Measurements from ENCODE around the gene RELN. TPM values are rescaled to one million over a fixed set of nuclear protein-coding genes. Genes with fewer than 3 reads are reported as not detected.

RELN gene
- total and polyA plus RNA-seq, 10 donors, result 0.03 to 7.6 (median 1.0) TPM

DNA sequence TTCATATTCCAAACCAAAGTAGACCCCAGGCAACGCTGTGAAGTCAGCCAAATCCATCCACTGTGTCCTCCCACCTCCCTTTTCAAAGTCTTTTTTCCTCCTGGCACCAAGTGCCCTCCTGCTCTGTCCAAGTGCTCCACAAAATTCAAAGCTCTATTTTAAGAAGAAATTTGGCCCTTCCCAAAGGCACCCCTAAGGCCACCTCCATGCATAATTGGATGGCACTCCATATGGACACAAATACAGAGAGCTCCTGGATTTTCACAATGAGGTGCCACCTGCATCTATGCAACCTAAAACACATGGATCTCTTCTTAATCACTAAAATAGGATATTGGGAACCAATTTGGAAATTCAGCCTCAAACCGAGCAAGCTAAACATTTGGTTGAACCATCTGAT lies 121.6 kb downstream of the RELN start:
- DNase-seq, result no peak
- peaks cover 0 to 5% (median 0%) of the 10 kb centered on the region in 7 donors for H3K27me3 ChIP-seq (replicated peaks in 1 of 7)
- H3K4me1 ChIP-seq, result no peaks in the 10 kb centered on the region
- no peaks in the 10 kb centered on the region for H3K36me3 ChIP-seq
- TF ChIP-seq POLR2A (IDR thresholded peaks at IDR 0.05), result no peak
- no peak for TF ChIP-seq CTCF (IDR thresholded peaks at IDR 0.05 in 8 of 11, conservative IDR thresholded peaks at IDR 0.05 in 3 of 11)
- no peak for TF ChIP-seq POLR2AphosphoS5 (IDR thresholded peaks at IDR 0.05)
- intact Hi-C loops (cut with DNase I; ENCODE audit: low total_unique reads), result no loop called here
- H3K4me3 ChIP-seq, result no peak overlapping the region
- H3K9me3 ChIP-seq, result no peaks in the 10 kb centered on the region
- WGBS, 5 donors, result 64 to 88% (median 74%) methylated on average over 2 of the region's 2 CpGs
- no peak overlapping the region for H3K27ac ChIP-seq

GRCh38 chr7:103866919-103867318 lies 122.5 kb downstream of the RELN start:
- no peak for TF ChIP-seq CTCF (IDR thresholded peaks at IDR 0.05 in 8 of 11, conservative IDR thresholded peaks at IDR 0.05 in 3 of 11)
- no peak for TF ChIP-seq POLR2AphosphoS5 (IDR thresholded peaks at IDR 0.05)
- no peak for TF ChIP-seq POLR2A (IDR thresholded peaks at IDR 0.05)
- H3K9me3 ChIP-seq, result no peaks in the 10 kb centered on the region
- no peak overlapping the region for H3K27ac ChIP-seq
- intact Hi-C loops (cut with DNase I; ENCODE audit: low total_unique reads), result no loop called here
- no peaks in the 10 kb centered on the region for H3K4me1 ChIP-seq
- peaks cover 0 to 5% (median 0%) of the 10 kb centered on the region in 7 donors for H3K27me3 ChIP-seq (replicated peaks in 1 of 7)
- no peak for DNase-seq
- H3K36me3 ChIP-seq, result no peaks in the 10 kb centered on the region
- WGBS, 5 donors, result 83 to 86% (median 84%) methylated on average over 4 of the region's 4 CpGs
- no peak overlapping the region for H3K4me3 ChIP-seq

- WGBS, 5 donors, result 82 to 85% (median 83%) methylated on average over 5 of the region's 5 CpGs
- intact Hi-C loops (cut with DNase I; ENCODE audit: low total_unique reads), result no loop called here
- no peaks in the 10 kb centered on the region for H3K9me3 ChIP-seq
- H3K4me3 ChIP-seq, result no peak overlapping the region
- H3K27me3 ChIP-seq (replicated peaks in 1 of 7), result peaks cover 0 to 1% (median 0%) of the 10 kb centered on the region in 7 donors
- no peaks in the 10 kb centered on the region for H3K36me3 ChIP-seq
- H3K27ac ChIP-seq, result no peak overlapping the region
- TF ChIP-seq CTCF (IDR thresholded peaks at IDR 0.05 in 8 of 11, conservative IDR thresholded peaks at IDR 0.05 in 3 of 11), result no peak
- no peak for TF ChIP-seq POLR2A (IDR thresholded peaks at IDR 0.05)
- TF ChIP-seq POLR2AphosphoS5 (IDR thresholded peaks at IDR 0.05), result no peak
- no peaks in the 10 kb centered on the region for H3K4me1 ChIP-seq
- DNase-seq, result no peak
Observed at GRCh38 chr7:103865442-103865841, 124.0 kb downstream of the RELN start.

DNA sequence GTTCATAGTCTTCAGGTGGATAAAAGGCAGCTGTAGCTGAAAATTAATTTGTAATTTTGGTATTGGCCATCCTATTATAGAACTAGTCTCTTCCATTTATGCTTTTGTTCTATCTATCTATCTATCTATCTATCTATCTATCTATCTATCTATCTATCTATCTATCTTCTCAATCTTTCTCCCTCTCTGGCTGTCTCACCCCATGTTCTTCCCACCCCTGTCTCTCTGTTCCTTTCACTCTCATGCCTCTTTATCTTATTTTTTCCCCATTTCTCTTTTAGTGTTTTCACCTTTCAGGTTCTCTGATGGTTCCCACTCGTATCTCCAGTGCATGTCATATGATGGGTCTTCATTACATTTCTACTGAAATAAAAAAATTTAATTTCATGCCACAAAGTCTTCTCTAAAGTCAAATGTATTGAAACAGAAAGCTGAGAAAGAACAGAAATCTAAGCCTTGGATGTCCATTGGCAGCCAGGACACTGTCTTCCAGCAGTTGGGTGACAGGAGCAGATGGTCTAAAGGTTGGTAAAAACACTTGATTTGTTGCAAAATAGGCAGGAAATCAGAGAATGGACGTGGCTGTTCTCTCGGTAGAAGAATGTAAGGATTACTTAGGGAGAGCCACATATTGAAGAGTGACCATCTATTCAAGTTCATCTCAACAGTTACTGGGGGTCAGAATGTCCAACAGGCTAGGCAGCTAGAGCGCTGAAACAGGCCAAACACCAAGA lies 127.0 kb downstream of the RELN start:
- Histone ChIP-seq H3K27me3 (replicated peaks in 1 of 7) (no peaks in the 10 kb centered on the region), H3K27ac (no peak overlapping the region), H3K4me3 (no peak overlapping the region), H3K4me1 (no peaks in the 10 kb centered on the region), H3K36me3 (no peaks in the 10 kb centered on the region), H3K9me3 (no peaks in the 10 kb centered on the region)
- 60 to 81% (median 71%) methylated on average over 4 of the region's 4 CpGs for WGBS, 5 donors
- TF ChIP-seq POLR2A (IDR thresholded peaks at IDR 0.05) (no peak), POLR2AphosphoS5 (IDR thresholded peaks at IDR 0.05) (no peak)
- intact Hi-C loops (cut with DNase I; ENCODE audit: low total_unique reads), result no loop called here
- no peak for DNase-seq

Measured in spleen (tissue), 11 donors.